GM23338 (cell line): ENCODE measurements around the gene TASP1. TPM values are rescaled to one million over a fixed set of nuclear protein-coding genes. Genes with fewer than 3 reads are reported as not detected.

ENCODE experiments used
- ATAC-seq: fragments of 200-7000 bp; cut with Tn5 transposase; 3 replicates; pipeline ENCODE4 v1.9.1; 2020
- DNase-seq: peaks from one replicate; pipeline ENCODE4 v3.0.0-alpha.2; 2015; ENCODE audit warnings: low spot score
- H2AFZ ChIP-seq: fragments of 200-600 bp; sonication (generic); 2 replicates; pipeline ENCODE4 v1.8.0; 2016; ENCODE audit warnings: antibody characterized with exemption, mild to moderate bottlenecking, moderate library complexity
- H3F3A ChIP-seq: fragments of 200-600 bp; sonication (generic); replicated peaks from 2 replicates; pipeline ENCODE4 v1.8.0; 2017; ENCODE audit warnings: antibody characterized with exemption, mixed run types, low read depth
- H3K27ac ChIP-seq: fragments of 200-600 bp; sonication (generic); 2 replicates; pipeline ENCODE4 v1.6.1; 2016; ENCODE audit warnings: low read depth
- H3K27me3 ChIP-seq: fragments of 200-600 bp; sonication (generic); 2 replicates; pipeline ENCODE4 v1.8.0; 2016; ENCODE audit warnings: mild to moderate bottlenecking, mixed run types, moderate library complexity; ENCODE audit not compliant: insufficient read depth
- H3K36me3 ChIP-seq: fragments of 200-600 bp; sonication (generic); 2 replicates; pipeline ENCODE4 v1.8.0; 2016; ENCODE audit warnings: mild to moderate bottlenecking; ENCODE audit not compliant: insufficient read depth
- H3K4me1 ChIP-seq: fragments of 200-600 bp; sonication (generic); 2 replicates; pipeline ENCODE4 v1.8.0; 2016; ENCODE audit warnings: mild to moderate bottlenecking, moderate library complexity; ENCODE audit not compliant: insufficient read depth
- H3K4me2 ChIP-seq: fragments of 200-600 bp; sonication (generic); 2 replicates; pipeline ENCODE4 v1.7.1; 2017; ENCODE audit warnings: mixed run types
- H3K4me3 ChIP-seq: fragments of 200-600 bp; sonication (generic); 2 replicates; pipeline ENCODE4 v1.6.1; 2016; ENCODE audit warnings: mixed run types
- H3K79me2 ChIP-seq: fragments of 200-600 bp; sonication (generic); replicated peaks from 2 replicates; pipeline ENCODE4 v1.8.0; 2017; ENCODE audit warnings: mild to moderate bottlenecking; ENCODE audit not compliant: insufficient read depth
- H3K9me2 ChIP-seq: fragments of 200-600 bp; sonication (generic); 2 replicates; pipeline ENCODE4 v1.8.0; 2017; ENCODE audit not compliant: insufficient read depth
- H4K20me1 ChIP-seq: fragments of 200-600 bp; sonication (generic); replicated peaks from 2 replicates; pipeline ENCODE4 v1.8.0; 2017; ENCODE audit warnings: mild to moderate bottlenecking; ENCODE audit not compliant: insufficient read depth
- H3K27ac Mint-ChIP-seq: 2 replicates; pipeline ENCODE4 v1.8.0; 2020; ENCODE audit warnings: inconsistent platforms, mild to moderate bottlenecking, moderate library complexity, mixed read lengths
- H3K27me3 Mint-ChIP-seq: 3 replicates; pipeline ENCODE4 v1.8.0; 2022; ENCODE audit warnings: low read depth, mild to moderate bottlenecking, moderate library complexity, mixed read lengths, inconsistent platforms; ENCODE audit not compliant: insufficient read depth, poor library complexity
- H3K36me3 Mint-ChIP-seq: 3 replicates; pipeline ENCODE4 v1.8.0; 2021; ENCODE audit warnings: low read depth, mild to moderate bottlenecking, inconsistent platforms, moderate library complexity, mixed read lengths
- H3K4me1 Mint-ChIP-seq: 3 replicates; pipeline ENCODE4 v1.8.0; 2020; ENCODE audit warnings: mild to moderate bottlenecking, inconsistent platforms, mixed read lengths
- H3K4me3 Mint-ChIP-seq: 3 replicates; pipeline ENCODE4 v1.8.0; 2021; ENCODE audit warnings: moderate library complexity, mild to moderate bottlenecking, inconsistent platforms, mixed read lengths
- H3K9me3 Mint-ChIP-seq: 3 replicates; pipeline ENCODE4 v1.8.0; 2020; ENCODE audit warnings: moderate library complexity, mild to moderate bottlenecking, inconsistent platforms, mixed read lengths
- CREB1 ChIP-seq: fragments of 250-450 bp; sonication (Bioruptor Pico); IDR thresholded peaks from 2 replicates; pipeline ENCODE4 v1.5.0; 2020; ENCODE audit warnings: low read depth, mild to moderate bottlenecking, moderate library complexity
- EZH2 ChIP-seq: fragments of 200-600 bp; sonication (generic); IDR thresholded peaks from one replicate; pipeline ENCODE4 v1.8.0; 2017; ENCODE audit warnings: antibody characterized with exemption, mild to moderate bottlenecking, low read depth; ENCODE audit not compliant: unreplicated experiment
- EZH2phosphoT487 ChIP-seq: fragments of 200-600 bp; sonication (generic); IDR thresholded peaks from one replicate; pipeline ENCODE4 v1.8.1; 2018; ENCODE audit warnings: antibody characterized with exemption; ENCODE audit not compliant: unreplicated experiment
- JUNB ChIP-seq: IDR thresholded peaks from one replicate; pipeline ENCODE4 v1.6.1; 2016; ENCODE audit warnings: antibody characterized with exemption; ENCODE audit not compliant: unreplicated experiment
- NANOG ChIP-seq: IDR thresholded peaks from 2 replicates; pipeline ENCODE4 v1.6.1; 2016; ENCODE audit warnings: antibody characterized with exemption, borderline replicate concordance
- POLR2AphosphoS5 ChIP-seq: IDR thresholded peaks from 2 replicates; pipeline ENCODE4 v1.6.1; 2016; ENCODE audit warnings: antibody characterized with exemption, low read depth
- STAT1 ChIP-seq: IDR thresholded peaks from one replicate; pipeline ENCODE4 v1.6.1; 2016; ENCODE audit warnings: antibody characterized with exemption; ENCODE audit not compliant: unreplicated experiment
- ZNF114 ChIP-seq: fragments of 250-450 bp; sonication (Bioruptor Pico); IDR thresholded peaks from 2 replicates; pipeline ENCODE4 v1.5.0; 2020; ENCODE audit warnings: mild to moderate bottlenecking, moderate library complexity
- ZNF331 ChIP-seq: fragments of 250-450 bp; sonication (Bioruptor Pico); IDR thresholded peaks from 2 replicates; pipeline ENCODE4 v1.5.0; 2020; ENCODE audit warnings: low read depth, mild to moderate bottlenecking, moderate library complexity
- polyA plus RNA-seq: library from polyadenylated mRNA; unstranded; fragments of >200 nt; fragmentation: Nextera tagmentation; extraction: Ambion mirVana; gene quantifications from 2 replicates; pipeline ENCODE4 v1.2.1, GENCODE V29; 2016
- total RNA-seq: library from RNA; depleted of rRNA; stranded (reverse); fragments of >200 nt; shearing (Covaris generic); gene quantifications from 2 replicates; pipeline ENCODE4 v1.2.3, GENCODE V29; 2014
- TF ChIP-seq, protein P1 (sequence below): IDR thresholded peaks from 2 replicates; pipeline ENCODE4 v1.6.1; 2016; ENCODE audit warnings: antibody characterized with exemption
- TF ChIP-seq, protein P2 (sequence below): IDR thresholded peaks from one replicate; pipeline ENCODE4 v1.6.1; 2018; ENCODE audit warnings: antibody characterized with exemption; ENCODE audit not compliant: unreplicated experiment
- TF ChIP-seq, protein P3 (sequence below): fragments of 250-450 bp; sonication (Bioruptor Pico); IDR thresholded peaks from 2 replicates; pipeline ENCODE4 v1.5.0; 2020; ENCODE audit warnings: mild to moderate bottlenecking, moderate library complexity
- TF ChIP-seq, protein P4 (sequence below), 2 experiments: fragments of 200-600 bp in 1 of 2; sonication (generic) in 1 of 2; conservative IDR thresholded peaks; 2 replicates each; pipeline versions ENCODE4 v1.5.1 to v1.6.1; 2016 to 2017; ENCODE audit warnings: antibody characterized with exemption in 2 of 2, low read depth in 2 of 2, mild to moderate bottlenecking in 2 of 2, moderate library complexity in 1 of 2

TASP1 gene
- total and polyA plus RNA-seq, 2 experiments from 2014 or later, result 9.7 to 9.8 TPM

DNA sequence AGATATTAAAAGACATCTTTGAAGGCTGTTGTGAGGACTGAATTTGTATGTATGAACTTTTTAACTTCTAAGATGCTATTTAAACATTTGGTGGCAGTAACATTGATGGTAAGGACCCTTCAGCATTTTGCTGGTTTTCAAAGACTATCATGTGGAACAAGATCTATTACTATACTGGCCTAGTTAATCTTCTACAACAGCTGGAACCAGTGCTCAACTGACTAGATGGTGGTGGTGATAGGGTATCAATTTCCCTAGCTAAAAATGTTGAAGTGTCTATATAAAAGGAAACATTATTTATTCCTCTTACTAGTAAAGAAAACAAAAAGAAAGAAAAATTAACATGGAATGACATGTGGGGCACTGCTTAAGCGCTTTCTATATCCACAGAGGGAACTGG is 195.7 kb downstream of the TASP1 start:
- no peaks in the 10 kb centered on the region for H3K79me2 ChIP-seq
- H3K9me2 ChIP-seq, result no peaks in the 10 kb centered on the region
- no peak overlapping the region for H3K27ac ChIP-seq
- Mint-ChIP-seq H3K4me1 (no peaks in the 10 kb centered on the region), H3K27ac (no peak overlapping the region), H3K27me3 (no peaks in the 10 kb centered on the region), H3K9me3 (peaks cover 9% of the 10 kb centered on the region; the same call in 2 of the 3 replicates), H3K36me3 (peaks cover 11% of the 10 kb centered on the region; the same call in 2 of the 3 replicates), H3K4me3 (no peak overlapping the region)
- no peaks in the 10 kb centered on the region for H3F3A ChIP-seq
- TF ChIP-seq EZH2, result no peak
- no peak for TF ChIP-seq POLR2AphosphoS5
- TF ChIP-seq, protein P1, sequence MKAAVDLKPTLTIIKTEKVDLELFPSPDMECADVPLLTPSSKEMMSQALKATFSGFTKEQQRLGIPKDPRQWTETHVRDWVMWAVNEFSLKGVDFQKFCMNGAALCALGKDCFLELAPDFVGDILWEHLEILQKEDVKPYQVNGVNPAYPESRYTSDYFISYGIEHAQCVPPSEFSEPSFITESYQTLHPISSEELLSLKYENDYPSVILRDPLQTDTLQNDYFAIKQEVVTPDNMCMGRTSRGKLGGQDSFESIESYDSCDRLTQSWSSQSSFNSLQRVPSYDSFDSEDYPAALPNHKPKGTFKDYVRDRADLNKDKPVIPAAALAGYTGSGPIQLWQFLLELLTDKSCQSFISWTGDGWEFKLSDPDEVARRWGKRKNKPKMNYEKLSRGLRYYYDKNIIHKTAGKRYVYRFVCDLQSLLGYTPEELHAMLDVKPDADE, result no peak
- TF ChIP-seq CREB1 (CRISPR knock-in tag), result no peak
- no peak for TF ChIP-seq EZH2phosphoT487
- TF ChIP-seq ZNF114 (CRISPR knock-in tag), result no peak
- TF ChIP-seq, protein P2, sequence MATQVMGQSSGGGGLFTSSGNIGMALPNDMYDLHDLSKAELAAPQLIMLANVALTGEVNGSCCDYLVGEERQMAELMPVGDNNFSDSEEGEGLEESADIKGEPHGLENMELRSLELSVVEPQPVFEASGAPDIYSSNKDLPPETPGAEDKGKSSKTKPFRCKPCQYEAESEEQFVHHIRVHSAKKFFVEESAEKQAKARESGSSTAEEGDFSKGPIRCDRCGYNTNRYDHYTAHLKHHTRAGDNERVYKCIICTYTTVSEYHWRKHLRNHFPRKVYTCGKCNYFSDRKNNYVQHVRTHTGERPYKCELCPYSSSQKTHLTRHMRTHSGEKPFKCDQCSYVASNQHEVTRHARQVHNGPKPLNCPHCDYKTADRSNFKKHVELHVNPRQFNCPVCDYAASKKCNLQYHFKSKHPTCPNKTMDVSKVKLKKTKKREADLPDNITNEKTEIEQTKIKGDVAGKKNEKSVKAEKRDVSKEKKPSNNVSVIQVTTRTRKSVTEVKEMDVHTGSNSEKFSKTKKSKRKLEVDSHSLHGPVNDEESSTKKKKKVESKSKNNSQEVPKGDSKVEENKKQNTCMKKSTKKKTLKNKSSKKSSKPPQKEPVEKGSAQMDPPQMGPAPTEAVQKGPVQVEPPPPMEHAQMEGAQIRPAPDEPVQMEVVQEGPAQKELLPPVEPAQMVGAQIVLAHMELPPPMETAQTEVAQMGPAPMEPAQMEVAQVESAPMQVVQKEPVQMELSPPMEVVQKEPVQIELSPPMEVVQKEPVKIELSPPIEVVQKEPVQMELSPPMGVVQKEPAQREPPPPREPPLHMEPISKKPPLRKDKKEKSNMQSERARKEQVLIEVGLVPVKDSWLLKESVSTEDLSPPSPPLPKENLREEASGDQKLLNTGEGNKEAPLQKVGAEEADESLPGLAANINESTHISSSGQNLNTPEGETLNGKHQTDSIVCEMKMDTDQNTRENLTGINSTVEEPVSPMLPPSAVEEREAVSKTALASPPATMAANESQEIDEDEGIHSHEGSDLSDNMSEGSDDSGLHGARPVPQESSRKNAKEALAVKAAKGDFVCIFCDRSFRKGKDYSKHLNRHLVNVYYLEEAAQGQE, result no peak
- TF ChIP-seq STAT1, result no peak
- no peak for TF ChIP-seq NANOG
- TF ChIP-seq, protein P3, sequence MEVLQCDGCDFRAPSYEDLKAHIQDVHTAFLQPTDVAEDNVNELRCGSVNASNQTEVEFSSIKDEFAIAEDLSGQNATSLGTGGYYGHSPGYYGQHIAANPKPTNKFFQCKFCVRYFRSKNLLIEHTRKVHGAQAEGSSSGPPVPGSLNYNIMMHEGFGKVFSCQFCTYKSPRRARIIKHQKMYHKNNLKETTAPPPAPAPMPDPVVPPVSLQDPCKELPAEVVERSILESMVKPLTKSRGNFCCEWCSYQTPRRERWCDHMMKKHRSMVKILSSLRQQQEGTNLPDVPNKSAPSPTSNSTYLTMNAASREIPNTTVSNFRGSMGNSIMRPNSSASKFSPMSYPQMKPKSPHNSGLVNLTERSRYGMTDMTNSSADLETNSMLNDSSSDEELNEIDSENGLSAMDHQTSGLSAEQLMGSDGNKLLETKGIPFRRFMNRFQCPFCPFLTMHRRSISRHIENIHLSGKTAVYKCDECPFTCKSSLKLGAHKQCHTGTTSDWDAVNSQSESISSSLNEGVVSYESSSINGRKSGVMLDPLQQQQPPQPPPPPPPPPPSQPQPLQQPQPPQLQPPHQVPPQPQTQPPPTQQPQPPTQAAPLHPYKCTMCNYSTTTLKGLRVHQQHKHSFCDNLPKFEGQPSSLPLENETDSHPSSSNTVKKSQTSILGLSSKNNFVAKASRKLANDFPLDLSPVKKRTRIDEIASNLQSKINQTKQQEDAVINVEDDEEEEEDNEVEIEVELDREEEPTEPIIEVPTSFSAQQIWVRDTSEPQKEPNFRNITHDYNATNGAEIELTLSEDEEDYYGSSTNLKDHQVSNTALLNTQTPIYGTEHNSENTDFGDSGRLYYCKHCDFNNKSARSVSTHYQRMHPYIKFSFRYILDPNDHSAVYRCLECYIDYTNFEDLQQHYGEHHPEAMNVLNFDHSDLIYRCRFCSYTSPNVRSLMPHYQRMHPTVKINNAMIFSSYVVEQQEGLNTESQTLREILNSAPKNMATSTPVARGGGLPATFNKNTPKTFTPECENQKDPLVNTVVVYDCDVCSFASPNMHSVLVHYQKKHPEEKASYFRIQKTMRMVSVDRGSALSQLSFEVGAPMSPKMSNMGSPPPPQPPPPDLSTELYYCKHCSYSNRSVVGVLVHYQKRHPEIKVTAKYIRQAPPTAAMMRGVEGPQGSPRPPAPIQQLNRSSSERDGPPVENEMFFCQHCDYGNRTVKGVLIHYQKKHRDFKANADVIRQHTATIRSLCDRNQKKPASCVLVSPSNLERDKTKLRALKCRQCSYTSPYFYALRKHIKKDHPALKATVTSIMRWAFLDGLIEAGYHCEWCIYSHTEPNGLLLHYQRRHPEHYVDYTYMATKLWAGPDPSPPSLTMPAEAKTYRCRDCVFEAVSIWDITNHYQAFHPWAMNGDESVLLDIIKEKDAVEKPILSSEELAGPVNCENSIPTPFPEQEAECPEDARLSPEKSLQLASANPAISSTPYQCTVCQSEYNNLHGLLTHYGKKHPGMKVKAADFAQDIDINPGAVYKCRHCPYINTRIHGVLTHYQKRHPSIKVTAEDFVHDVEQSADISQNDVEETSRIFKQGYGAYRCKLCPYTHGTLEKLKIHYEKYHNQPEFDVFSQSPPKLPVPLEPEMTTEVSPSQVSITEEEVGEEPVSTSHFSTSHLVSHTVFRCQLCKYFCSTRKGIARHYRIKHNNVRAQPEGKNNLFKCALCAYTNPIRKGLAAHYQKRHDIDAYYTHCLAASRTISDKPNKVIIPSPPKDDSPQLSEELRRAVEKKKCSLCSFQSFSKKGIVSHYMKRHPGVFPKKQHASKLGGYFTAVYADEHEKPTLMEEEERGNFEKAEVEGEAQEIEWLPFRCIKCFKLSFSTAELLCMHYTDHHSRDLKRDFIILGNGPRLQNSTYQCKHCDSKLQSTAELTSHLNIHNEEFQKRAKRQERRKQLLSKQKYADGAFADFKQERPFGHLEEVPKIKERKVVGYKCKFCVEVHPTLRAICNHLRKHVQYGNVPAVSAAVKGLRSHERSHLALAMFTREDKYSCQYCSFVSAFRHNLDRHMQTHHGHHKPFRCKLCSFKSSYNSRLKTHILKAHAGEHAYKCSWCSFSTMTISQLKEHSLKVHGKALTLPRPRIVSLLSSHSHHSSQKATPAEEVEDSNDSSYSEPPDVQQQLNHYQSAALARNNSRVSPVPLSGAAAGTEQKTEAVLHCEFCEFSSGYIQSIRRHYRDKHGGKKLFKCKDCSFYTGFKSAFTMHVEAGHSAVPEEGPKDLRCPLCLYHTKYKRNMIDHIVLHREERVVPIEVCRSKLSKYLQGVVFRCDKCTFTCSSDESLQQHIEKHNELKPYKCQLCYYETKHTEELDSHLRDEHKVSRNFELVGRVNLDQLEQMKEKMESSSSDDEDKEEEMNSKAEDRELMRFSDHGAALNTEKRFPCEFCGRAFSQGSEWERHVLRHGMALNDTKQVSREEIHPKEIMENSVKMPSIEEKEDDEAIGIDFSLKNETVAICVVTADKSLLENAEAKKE (CRISPR knock-in tag), result no peak
- TF ChIP-seq ZNF331, result no peak
- TF ChIP-seq JUNB, result no peak
- TF ChIP-seq, protein P4, sequence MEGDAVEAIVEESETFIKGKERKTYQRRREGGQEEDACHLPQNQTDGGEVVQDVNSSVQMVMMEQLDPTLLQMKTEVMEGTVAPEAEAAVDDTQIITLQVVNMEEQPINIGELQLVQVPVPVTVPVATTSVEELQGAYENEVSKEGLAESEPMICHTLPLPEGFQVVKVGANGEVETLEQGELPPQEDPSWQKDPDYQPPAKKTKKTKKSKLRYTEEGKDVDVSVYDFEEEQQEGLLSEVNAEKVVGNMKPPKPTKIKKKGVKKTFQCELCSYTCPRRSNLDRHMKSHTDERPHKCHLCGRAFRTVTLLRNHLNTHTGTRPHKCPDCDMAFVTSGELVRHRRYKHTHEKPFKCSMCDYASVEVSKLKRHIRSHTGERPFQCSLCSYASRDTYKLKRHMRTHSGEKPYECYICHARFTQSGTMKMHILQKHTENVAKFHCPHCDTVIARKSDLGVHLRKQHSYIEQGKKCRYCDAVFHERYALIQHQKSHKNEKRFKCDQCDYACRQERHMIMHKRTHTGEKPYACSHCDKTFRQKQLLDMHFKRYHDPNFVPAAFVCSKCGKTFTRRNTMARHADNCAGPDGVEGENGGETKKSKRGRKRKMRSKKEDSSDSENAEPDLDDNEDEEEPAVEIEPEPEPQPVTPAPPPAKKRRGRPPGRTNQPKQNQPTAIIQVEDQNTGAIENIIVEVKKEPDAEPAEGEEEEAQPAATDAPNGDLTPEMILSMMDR (conservative IDR thresholded peaks at IDR 0.05; ENCODE audit: low read depth in 2 of 2), result no peak
- H4K20me1 ChIP-seq, result no peaks in the 10 kb centered on the region
- ATAC-seq (no peak), DNase-seq (no peak)
- H3K4me2 ChIP-seq, result no peak overlapping the region
- no peaks in the 10 kb centered on the region for H3K36me3 ChIP-seq
- no peaks in the 10 kb centered on the region for H3K27me3 ChIP-seq
- H3K4me3 ChIP-seq, result no peak overlapping the region
- H3K4me1 ChIP-seq, result no peaks in the 10 kb centered on the region
- H2AFZ ChIP-seq, result no peak overlapping the region
